Measurements from ENCODE around the gene FRMPD4.
A peak's percentile ranks its signal among the peaks of the same experiment; 100 is the strongest.

Gene FRMPD4

DNA sequence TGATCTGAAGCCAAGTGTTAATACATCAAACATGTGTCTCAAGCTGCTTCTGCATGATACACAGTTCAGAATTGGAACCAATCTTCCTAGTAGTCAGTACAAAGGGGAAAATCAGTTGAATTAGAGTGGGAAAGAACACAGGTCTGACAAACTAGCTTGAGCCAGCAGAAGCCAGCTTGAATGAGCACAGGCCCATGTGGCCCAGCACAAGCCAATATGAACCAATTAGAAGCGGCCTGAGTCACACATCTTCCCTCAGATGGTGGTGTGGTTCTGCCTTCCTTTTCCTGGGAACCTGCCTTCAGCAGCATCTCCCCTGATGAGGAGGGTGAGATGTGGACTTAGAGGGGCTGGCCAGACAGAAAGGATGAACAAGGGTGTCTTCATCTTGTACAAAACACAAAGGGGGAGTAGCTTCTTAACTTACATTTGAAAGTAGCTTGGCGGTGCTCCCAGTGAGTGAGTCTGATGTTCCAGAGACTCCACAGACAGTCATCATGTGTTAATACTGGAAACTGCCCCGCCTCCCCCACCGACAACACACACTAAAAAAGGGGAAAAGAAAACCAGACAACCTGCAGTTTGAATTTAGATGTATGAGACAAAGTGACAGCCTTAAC, 72.0 kb downstream of the FRMPD4 start:
- peak in 9 of 56 donors; percentile 0 to 17 (median 0) for DNase-seq

- DNase-seq = no peak
Observed at GRCh38 chrX:12210971-12211370, 72.7 kb downstream of the FRMPD4 start.

- no peak for DNase-seq
Observed at GRCh38 chrX:12223650-12224049, 85.4 kb downstream of the FRMPD4 start.

GRCh38 chrX:12225107-12225506, 86.8 kb downstream of the FRMPD4 start:
- no peak for DNase-seq

- DNase-seq = no peak
Observed at GRCh38 chrX:12227412-12228041, 89.3 kb downstream of the FRMPD4 start.

GRCh38 chrX:12228862-12229261, 90.6 kb downstream of the FRMPD4 start:
- DNase-seq = no peak

GRCh38 chrX:12229986-12230385, 91.7 kb downstream of the FRMPD4 start:
- DNase-seq = no peak

- DNase-seq = no peak
Observed at GRCh38 chrX:12234534-12235329, 96.5 kb downstream of the FRMPD4 start.

- DNase-seq = no peak
Observed at GRCh38 chrX:12236156-12236555, 97.9 kb downstream of the FRMPD4 start.

DNA sequence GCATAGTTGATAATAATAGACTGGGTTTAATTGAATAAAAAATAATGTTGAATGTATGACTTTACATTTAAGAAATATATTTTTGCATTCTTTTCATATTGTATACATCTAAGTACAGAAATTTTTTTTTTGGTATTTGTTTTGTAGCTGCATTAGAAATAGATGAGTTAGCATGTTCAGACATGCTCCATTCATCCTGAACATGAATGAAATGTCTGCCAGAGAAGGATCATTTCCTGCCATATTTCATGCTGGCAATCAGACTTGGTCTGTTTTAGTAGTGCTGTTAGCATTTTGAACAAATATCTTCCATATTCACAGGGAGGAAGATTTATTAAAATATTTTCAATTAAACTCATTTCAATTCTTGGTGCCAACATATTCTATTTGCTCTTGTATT, 98.9 kb downstream of the FRMPD4 start:
- no peak for DNase-seq

DNA sequence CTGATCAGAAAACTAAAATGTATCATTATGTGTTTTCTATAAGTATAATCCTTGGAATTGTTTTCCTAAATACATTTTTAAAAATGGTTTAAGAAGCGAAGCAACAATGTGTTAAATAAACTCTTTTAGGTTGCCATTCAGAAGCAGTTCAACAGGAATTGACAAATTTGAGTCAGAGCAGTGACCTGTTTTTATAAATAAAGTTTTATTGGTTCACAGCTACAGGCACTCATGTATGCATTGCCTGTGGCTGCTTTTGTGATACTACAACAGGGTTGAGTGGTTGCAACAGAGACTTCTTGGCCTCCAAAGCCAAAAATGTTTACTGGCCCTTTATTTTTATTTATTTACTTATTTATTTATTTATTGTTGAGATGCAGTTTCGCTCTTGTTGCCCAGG, 99.5 kb downstream of the FRMPD4 start:
- no peak for DNase-seq

GRCh38 chrX:12239356-12240082, 101.2 kb downstream of the FRMPD4 start:
- DNase-seq = no peak

GRCh38 chrX:12240491-12240890, 102.2 kb downstream of the FRMPD4 start:
- DNase-seq = no peak

GRCh38 chrX:12241026-12241425, 102.8 kb downstream of the FRMPD4 start:
- no peak for DNase-seq

- DNase-seq = no peak
Observed at GRCh38 chrX:12245650-12246645, 107.7 kb downstream of the FRMPD4 start.

GRCh38 chrX:12249997-12250396, 111.7 kb downstream of the FRMPD4 start:
- DNase-seq = no peak

DNA sequence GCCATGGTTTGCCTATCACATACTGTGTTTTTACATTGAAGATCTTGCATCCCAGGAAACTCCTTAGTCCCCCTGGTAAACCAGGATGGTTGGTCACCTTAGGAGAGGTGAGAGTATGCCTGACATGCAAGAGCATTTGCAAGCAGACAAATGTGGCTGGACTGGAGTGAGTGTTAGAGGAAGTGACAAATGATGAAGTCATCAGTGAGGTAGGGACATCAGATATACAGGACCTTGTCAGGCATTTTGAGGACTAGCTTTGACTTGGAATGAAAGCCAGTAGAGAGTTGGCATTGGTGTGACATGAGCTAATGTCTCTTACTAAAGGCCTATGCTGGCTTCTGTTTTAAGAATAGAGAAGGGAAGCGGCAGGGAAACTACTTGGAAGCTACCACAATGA, 124.9 kb downstream of the FRMPD4 start:
- DNase-seq = no peak

DNA sequence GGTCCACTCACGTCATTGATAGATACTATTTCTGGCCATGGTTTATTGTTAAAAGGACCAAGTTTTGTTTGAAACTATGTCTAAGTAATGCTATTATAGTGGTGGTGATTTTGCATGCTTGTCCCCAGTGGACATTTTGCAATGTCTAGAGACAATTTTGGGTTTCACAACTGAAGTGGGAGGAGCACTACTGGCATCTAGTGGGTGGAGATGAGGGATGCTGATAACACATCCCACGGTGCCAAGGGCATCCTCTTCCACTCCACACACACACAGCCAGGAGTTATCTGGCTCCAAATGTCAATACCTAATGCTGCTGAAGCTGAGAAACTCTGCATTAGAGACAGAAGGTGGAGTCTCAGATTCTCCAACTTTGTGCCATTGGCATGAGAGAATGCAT, 131.2 kb downstream of the FRMPD4 start:
- no peak for DNase-seq

DNA sequence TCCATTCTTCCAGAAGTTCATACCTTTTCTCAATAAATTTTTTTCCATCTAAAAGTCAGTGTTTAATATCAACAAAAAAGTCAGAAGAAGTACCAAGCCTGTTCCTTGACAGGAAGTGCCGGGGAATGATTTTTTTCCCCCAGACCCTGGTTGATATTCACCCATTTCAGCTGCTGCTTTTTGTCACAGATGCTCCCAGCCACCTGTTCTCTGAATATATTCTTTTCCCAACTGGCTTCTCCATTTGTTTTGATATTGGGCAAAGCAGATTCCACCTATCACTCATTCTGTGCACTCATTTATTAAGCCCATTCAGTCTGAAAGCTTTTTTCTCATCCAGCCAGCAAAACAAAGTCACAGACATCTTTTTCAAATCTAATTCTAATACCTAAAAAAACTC, 139.9 kb downstream of the FRMPD4 start:
- DNase-seq = no peak

DNA sequence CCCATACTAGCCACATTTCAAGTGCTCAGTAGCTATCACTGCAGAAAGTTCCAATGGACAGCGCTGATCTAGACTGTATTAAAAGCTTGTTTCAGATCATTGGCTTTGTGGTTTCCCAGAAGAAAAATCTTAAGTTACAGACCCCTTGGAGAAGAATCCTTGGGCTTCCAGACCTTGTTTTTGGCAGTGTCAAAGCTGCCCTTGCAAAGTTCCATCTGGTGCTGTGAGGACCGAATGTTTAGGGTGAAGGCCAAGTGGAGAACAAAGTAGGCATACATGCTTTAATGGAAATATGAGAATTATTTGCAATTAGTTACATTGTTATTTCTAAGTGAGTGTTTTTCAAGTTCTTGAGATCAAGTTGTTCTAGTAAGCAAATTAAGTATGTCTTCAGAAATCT, 144.7 kb downstream of the FRMPD4 start:
- no peak for DNase-seq
